ENCODE data around the gene SH2D6. TPM values are rescaled to one million over a fixed set of nuclear protein-coding genes. Genes with fewer than 3 reads are reported as not detected.
A peak's percentile ranks its signal among the peaks of the same experiment; 100 is the strongest.

The SH2D6 gene
- polyA plus RNA-seq, 1 of the 3 experiments (the other 2 are of a cell fraction), result 0.33 TPM

GRCh38 chr2:85400023-85400422, 18.5 kb upstream of the SH2D6 start:
- H3K36me3 ChIP-seq (replicated peaks in 1 of 2; ENCODE audit: control insufficient read depth in 1 of 2, insufficient read depth in 2 of 2, low read length in 1 of 2), result no peaks in the 10 kb centered on the region
- CTCF ChIA-PET, result interaction anchor here (0.7 to 2.0 kb wide), 3 partner anchors 10 to 152 kb away, joined by 3 to 5 read pairs (median 5); no protein-coding TSS in a partner anchor
- TF ChIP-seq ELF1 (IDR thresholded peaks at IDR 0.05), result no peak
- no peak for TF ChIP-seq CTCF (IDR thresholded peaks at IDR 0.05)
- no peak for TF ChIP-seq RFX5 (IDR thresholded peaks at IDR 0.05; ENCODE audit: low read length)
- no peak for TF ChIP-seq RXRA (IDR thresholded peaks at IDR 0.05; ENCODE audit: borderline replicate concordance, low read depth)
- TF ChIP-seq GABPA (IDR thresholded peaks at IDR 0.05; ENCODE audit: low read depth), result no peak
- TF ChIP-seq IRF3 (IDR thresholded peaks at IDR 0.05; ENCODE audit: low read depth, low read length), result no peak
- no peaks in the 10 kb centered on the region for H3K27me3 ChIP-seq (ENCODE audit: insufficient read depth)
- POLR2A ChIA-PET, result interaction anchor here (1.9 kb wide), 1 partner anchor 72 kb away, joined by 5 read pairs; the partner anchor contains the start of gene TGOLN2
- H3K27ac ChIP-seq (ENCODE audit: low read depth in 2 of 2, low read length in 1 of 2), result no peak overlapping the region
- no peak overlapping the region for H2AFZ ChIP-seq (ENCODE audit: low read depth)
- 0 out of 2 replicates have a peak, but pooled peaks cover 4% of the 10 kb centered on the region for H3K9me3 ChIP-seq
- WGBS (ENCODE audit: low lambda C conversion rate), result 83% methylated on average over 8 of the region's 8 CpGs
- no peak overlapping the region for H3K4me3 ChIP-seq (ENCODE audit: low read depth in 2 of 2, low read length in 1 of 2)
- H3K4me2 ChIP-seq, result no peak overlapping the region
- H3K4me1 ChIP-seq (ENCODE audit: control insufficient read depth in 1 of 2, insufficient read depth in 2 of 2, low read depth in 1 of 2, low read length in 1 of 2), result peaks cover 2 to 13% of the 10 kb centered on the region in 2 experiments; a peak in 2 of 4 replicates
- H3K9me2 ChIP-seq, result no peaks in the 10 kb centered on the region
- no peak for DNase-seq
- H3K79me2 ChIP-seq (ENCODE audit: insufficient read depth), result no peaks in the 10 kb centered on the region
- peaks cover 3% of the 10 kb centered on the region for H3F3A ChIP-seq (replicated peaks; ENCODE audit: insufficient read depth)
- no peaks in the 10 kb centered on the region for H4K20me1 ChIP-seq (ENCODE audit: insufficient read depth)
- H3K9ac ChIP-seq, result no peak overlapping the region

GRCh38 chr2:85400541-85401463, 17.7 kb upstream of the SH2D6 start:
- H3K27ac ChIP-seq (ENCODE audit: low read depth in 2 of 2, low read length in 1 of 2), result no peak overlapping the region
- peaks cover 10% of the 10 kb centered on the region for H3F3A ChIP-seq (replicated peaks; ENCODE audit: insufficient read depth)
- 0 out of 2 replicates have a peak, but pooled peaks cover 4% of the 10 kb centered on the region for H3K9me3 ChIP-seq
- no peak overlapping the region for H3K4me2 ChIP-seq
- POLR2A ChIA-PET, result no interaction called here
- H3K36me3 ChIP-seq (replicated peaks in 1 of 2; ENCODE audit: control insufficient read depth in 1 of 2, insufficient read depth in 2 of 2, low read length in 1 of 2), result no peaks in the 10 kb centered on the region
- TF ChIP-seq POLR2AphosphoS5 (IDR thresholded peaks at IDR 0.05; ENCODE audit: low read depth, low read length), result no peak
- no peak for TF ChIP-seq RCOR1 (IDR thresholded peaks at IDR 0.05; ENCODE audit: low read length)
- TF ChIP-seq REST (IDR thresholded peaks at IDR 0.05; ENCODE audit: low read depth, low read length), result no peak
- TF ChIP-seq GATA2 (CRISPR knock-in tag; IDR thresholded peaks at IDR 0.05), result no peak
- TF ChIP-seq GABPA (IDR thresholded peaks at IDR 0.05; ENCODE audit: low read depth), result no peak
- no peak for TF ChIP-seq ELF1 (IDR thresholded peaks at IDR 0.05)
- no peak for TF ChIP-seq MEF2A (IDR thresholded peaks at IDR 0.05; ENCODE audit: borderline replicate concordance, low read depth)
- TF ChIP-seq CHD2 (IDR thresholded peaks at IDR 0.05; ENCODE audit: low read length, partially characterized antibody), result no peak
- no peak for TF ChIP-seq RFX5 (IDR thresholded peaks at IDR 0.05; ENCODE audit: low read length)
- no peak for TF ChIP-seq TEAD4 (IDR thresholded peaks at IDR 0.05; ENCODE audit: borderline replicate concordance, insufficient read depth)
- no peak for TF ChIP-seq TAF1 (IDR thresholded peaks at IDR 0.05; ENCODE audit: borderline replicate concordance, low read depth, low read length)
- no peak for TF ChIP-seq RAD21 (IDR thresholded peaks at IDR 0.05; ENCODE audit: low read length)
- TF ChIP-seq FOXM1 (IDR thresholded peaks at IDR 0.05; ENCODE audit: low read depth), result no peak
- H4K20me1 ChIP-seq (ENCODE audit: insufficient read depth), result no peaks in the 10 kb centered on the region
- DNase-seq, result peak; percentile 12
- H3K9ac ChIP-seq, result no peak overlapping the region
- H3K27me3 ChIP-seq (ENCODE audit: insufficient read depth), result no peaks in the 10 kb centered on the region
- H2AFZ ChIP-seq (ENCODE audit: low read depth), result no peak overlapping the region
- peaks cover 9% of the 10 kb centered on the region in 2 experiments; a peak in 2 of 4 replicates for H3K4me1 ChIP-seq (ENCODE audit: control insufficient read depth in 1 of 2, insufficient read depth in 2 of 2, low read depth in 1 of 2, low read length in 1 of 2)
- no peak overlapping the region for H3K4me3 ChIP-seq (ENCODE audit: low read depth in 2 of 2, low read length in 1 of 2)
- no peaks in the 10 kb centered on the region for H3K9me2 ChIP-seq
- H3K79me2 ChIP-seq (ENCODE audit: insufficient read depth), result no peaks in the 10 kb centered on the region
- WGBS (ENCODE audit: low lambda C conversion rate), result 67% methylated on average over 14 of the region's 14 CpGs
- CTCF ChIA-PET, result interaction anchor here (0.7 to 2.0 kb wide), 3 partner anchors 10 to 151 kb away, joined by 3 to 5 read pairs (median 5); no protein-coding TSS in a partner anchor

Data from SK-N-SH (cell line).